Measurements from ENCODE around the gene MRPS11.
A peak's percentile ranks its signal among the peaks of the same experiment; 100 is the strongest.
"Not testable (repeated sequence)": the region's sequence is repeated elsewhere in the genome, so short reads cannot be mapped to it uniquely, and the experiment has no call there.

Gene MRPS11

DNA sequence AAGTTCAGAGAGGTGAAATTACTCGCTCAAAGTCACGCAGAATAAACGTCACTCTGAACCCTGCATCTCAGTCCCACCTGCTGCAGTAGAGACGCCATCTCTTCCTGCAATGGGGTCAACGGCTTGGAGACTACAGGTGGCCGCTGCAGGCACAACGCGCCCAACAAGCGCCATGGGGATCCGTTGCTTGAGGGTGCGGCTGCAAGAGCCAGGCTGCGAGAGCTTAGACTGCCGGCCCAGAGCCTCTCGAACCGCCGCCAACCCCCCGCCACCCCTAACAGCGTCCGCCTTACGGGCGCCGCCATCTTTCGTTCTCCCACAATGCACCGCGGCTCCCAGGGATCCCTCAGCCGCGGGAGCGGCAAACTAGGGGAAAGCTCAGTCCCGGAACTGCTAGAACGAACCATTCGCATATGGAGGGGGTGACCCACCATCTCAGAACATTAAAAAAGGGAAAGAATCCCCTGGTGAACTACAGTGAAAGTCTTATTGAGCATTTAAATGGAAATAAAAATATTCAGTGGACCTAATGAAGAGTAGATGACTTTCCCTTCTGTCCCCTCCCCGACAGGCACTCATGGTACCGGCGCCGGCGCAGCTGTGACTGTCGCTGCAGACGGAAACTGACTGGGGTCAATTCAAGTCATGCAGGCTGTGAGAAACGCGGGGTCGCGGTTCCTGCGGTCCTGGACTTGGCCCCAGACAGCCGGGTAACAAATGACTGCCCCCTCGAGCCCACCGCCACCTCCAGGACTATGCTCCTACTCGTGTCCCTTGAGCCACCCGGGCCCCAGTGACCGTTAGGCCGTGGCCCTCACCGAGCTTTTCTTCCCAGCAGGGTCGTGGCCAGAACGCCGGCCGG, at the start of gene MRPS11, which contains the start of gene MRPL46:
Gene MRPS11 (plus strand): TSS at position 636 of the 862 bp plus-strand sequence. CDS start 10 bp downstream, at position 646.
Gene MRPL46 (minus strand): TSS at position 316 of the 862 bp plus-strand sequence. CDS start 11 bp downstream, at position 305.
- peak; percentile 92 to 94 for DNase-seq

DNA sequence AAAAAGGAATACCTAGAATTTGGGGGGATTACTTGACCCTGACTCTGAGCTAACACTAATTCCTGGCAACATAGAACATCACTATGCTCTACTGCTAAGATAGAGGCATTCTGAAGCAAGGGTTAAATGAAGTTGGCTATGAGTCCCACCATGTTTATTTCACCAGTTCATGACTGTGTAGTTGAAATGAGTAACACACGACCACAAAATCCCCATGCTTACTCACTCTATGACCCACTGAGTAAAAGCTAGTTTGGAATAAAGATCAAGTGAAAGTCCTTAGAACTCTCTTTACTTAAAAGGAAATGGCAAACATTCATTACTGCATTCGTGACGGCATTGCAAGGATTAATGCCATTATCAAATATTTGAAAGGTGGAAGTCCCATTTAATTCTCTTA, 47.7 kb upstream of the MRPS11 start:
- DNase-seq: no peak

DNA sequence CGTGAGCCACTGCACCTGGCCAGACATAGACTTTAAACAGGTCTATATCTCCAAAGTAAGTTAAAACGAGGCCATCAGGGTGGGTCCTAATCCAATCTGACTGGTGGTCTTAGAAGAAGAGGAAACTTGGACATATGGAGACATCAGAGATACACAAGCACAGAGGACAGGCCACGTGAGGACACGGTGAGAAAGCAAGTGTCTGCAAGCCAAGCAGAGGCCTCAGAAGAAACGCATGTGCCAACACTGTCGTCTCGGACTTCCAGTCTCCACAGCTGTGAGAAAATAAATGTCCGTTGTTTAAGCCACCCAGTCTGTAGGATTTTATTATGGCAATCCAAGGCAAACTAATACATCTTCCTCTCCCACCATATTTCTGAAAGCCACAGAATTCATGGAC, 44.2 kb upstream of the MRPS11 start:
- DNase-seq: no peak

DNA sequence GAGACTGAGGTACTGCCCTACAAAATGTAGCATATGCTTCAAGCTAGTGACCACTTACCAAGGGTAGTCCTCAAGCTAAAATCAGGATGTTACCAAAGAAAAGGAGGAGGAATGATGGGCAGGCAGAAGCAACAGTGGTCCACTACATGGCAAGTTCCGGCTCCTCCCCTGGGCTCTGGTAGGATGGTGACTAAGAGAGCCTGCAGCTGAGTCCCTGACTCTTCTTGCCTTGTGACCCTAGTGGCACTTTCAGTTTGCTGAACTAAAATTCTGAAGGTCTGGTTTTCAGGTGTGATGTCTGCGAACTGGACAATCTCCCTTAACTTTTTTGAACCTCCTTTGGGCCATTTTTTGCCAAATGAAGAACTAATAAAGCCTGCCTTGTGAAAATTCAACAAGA, 41.2 kb upstream of the MRPS11 start:
- no peak for DNase-seq

DNA sequence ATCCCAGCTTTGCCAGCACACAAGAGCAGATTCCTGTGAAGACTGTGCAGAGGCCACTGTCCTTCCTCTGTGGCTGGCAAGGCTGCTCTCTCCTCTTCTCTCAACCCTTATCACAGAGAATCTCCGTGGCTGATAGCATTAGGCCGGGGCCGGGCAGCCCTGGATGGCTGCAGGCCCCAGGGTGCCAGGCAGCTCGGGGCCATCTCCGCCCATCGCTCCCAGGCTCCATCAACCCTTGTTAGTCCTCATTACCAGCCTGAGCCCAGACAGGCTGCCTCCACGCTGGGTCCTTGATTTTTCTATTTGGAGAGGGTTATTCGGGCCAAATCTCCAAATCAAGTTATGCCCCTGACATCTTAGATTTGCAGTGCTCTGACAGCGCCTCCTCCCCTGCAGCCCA, 39.5 kb upstream of the MRPS11 start:
- no peak for DNase-seq

DNA sequence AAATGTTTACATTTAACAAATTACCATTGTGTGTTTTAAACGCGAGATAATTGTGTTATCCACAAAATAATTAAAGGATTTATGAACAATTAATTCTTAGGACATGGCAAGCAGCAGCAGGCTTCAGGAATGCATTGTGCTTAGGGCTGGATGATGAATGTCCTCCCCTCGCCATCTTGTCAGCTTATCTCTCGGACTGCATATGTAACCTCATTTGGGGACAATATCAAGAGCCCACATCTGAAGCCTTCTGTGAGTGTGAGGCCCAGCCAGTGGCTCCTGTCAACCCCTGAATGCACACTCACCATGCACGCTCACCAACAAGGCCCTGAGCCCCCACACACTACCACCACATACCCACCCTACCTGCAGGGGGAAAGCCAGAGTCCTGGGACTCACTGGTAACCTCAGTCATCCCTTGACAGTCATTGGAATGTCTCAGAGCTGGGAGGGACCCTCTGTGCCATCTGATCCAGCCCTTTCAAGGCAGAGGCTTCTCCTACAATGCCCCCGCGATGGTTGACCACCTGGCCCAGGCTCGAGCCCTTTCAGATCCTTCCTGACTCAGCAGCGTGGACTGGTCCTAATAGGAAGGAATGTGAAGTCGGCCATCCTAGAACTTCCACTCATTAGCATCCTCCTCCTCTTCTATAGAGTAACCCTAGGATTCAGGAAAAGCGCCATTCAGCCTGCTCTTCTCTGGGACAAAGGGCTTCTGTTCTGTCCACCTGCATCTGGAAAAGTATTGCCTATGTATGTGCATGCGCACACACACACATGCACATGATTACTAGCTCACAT, 38.5 kb upstream of the MRPS11 start:
- no peak for DNase-seq

DNA sequence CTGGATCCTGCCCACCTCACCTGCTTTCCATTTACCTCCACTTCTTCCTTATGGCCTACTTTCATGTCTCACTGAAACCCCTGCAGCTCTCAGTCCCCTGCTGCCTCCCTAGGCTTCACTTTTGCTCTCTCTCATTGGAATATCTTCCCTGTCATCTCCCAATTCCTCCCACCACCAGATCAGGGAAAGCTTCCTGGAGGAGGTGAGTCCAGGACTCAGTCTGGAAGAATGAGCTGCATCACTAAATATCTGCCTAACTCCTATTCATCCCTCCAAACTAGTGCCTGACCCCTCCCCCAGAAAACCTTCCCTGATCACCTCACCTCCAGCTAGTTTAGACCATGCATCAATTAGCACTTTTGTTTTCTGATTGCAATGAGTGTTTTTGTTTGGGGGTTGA, 37.5 kb upstream of the MRPS11 start:
- DNase-seq: no peak

DNA sequence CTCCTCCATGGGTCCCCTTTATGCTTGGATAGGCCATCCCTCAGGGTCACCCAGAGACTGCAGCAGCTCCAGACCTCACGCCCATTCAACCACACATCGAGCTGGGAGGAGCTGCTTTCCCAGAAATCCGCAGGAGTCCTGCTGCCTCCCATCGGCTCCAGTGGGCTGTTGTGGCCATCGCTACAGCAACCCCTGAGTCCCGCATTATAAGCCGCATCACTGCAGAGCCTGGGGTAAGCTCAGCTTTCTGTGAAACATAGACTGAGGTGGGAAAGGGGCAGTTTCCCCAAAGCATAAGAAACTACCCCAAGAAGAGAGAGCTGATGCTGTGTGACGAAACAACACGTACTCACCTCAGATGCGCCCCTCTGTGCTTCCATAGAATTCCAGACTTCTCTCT, 36.1 kb upstream of the MRPS11 start:
- DNase-seq: no peak

DNA sequence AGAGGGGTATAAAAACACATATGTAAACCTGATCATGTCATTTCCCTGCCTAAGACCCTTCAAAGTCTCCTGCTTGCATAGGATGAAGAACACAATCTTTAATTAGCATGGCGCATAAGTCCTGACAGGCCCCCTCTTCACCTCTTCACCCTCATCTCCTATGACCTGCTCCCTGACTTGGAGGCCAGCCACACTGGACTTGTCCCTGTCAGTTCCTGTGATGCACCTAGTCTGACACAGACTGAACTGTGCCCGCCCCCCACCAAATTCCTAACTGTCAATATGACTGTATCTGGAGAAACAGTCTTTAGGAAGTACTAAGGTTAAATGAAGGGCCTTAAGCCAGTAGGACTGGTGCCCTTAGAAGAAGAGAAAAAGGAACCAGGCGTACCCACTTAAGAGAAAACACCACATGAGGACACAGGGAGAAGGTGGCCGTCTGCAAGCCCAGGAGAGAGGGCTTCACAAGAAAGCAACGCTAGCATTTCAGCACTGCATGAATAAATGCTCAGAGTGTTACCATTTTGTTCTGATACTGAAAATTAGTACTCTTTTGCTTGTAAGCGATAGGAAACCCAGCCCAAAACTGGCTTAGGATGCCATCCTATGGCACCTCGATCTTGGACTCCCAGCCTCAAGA, 34.3 kb upstream of the MRPS11 start:
- no peak for DNase-seq

DNA sequence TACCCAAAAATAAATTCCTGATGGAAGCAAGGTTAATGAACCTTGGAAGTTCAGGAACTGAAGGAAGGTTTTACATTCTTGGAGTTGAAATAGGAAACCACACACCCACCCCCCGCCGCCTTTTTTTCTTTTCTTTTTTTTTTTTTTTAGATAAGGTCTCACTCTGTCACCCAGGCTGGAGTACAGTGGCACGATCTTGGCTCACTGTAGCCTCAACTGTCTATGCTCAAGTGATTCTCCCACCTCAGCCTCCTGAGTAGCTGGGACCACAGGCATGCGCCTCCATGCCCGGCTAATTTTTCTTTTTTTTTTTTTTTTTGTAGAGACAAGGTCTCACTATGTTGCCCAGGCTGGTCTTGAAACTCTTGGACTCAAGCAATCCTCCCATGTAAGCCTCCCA, 33.4 kb upstream of the MRPS11 start:
- not testable (repeated sequence) for DNase-seq

DNA sequence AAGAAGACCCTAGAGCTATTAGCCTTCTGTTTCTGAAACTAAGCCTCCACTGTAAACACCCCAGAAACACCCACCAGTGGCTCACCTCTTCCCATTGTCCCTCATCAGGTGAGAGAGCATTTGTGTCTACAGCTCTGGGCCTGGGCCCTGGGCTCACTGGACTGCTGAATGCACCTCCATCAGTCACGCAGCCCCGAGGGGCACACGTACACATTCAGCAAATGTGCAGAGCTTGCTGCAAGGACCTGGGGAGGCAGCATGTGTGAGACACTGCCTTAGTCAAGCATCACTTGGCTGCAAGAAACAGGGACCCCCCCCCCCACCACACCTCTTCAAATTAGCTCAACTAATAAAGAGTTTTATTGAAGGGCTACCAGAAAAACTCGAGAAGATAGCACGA, 29.3 kb upstream of the MRPS11 start:
- DNase-seq: no peak

DNA sequence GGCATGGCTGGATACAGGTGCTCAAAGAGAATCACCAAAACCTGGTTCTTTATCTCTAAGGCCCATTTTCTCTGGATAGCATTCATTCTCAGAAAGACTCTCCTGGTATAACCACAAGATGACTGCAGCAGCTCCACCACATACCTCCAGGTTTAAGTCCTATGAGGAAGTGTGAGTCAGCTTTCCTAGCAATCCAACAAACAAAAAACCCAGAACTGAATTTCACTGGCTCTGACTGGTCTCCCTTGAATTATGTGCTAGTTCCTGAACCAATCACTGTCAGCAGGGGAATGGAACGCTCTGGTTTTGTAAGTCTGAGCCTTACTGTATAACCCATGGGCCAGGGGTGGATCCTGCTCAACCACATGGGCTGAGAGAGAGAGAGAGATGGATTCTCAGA, 27.5 kb upstream of the MRPS11 start:
- DNase-seq: no peak

DNA sequence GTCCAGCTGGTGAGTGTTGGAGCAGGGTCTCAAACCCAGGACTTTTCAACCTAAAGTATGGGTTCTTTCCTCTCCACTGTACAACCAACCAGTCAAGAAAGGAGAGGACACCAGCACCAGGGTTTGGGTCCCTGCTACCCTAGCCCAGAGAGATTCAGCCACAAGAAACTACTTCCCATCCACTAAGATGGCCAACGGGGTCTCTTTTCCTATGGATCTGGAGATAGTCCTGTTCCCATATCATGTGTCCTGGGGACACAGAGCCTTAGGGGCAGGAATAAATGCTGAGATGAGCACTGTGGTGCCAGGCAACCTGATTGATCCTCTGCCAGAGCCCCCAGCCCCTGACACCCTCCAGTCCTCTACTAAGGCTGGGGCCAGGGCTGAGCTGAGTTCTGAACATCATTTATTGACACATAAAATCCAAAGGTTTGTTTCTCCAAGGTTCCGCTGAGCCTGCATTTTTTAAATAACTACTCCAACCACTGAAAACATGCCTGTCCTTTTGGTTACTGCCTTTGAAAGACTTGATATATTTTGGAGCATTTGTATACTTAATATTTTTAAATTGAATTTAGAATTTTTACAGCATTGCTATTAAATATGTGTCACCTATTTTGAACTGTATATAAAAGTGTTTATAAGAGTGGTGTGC, 26.3 kb upstream of the MRPS11 start:
- DNase-seq: no peak

DNA sequence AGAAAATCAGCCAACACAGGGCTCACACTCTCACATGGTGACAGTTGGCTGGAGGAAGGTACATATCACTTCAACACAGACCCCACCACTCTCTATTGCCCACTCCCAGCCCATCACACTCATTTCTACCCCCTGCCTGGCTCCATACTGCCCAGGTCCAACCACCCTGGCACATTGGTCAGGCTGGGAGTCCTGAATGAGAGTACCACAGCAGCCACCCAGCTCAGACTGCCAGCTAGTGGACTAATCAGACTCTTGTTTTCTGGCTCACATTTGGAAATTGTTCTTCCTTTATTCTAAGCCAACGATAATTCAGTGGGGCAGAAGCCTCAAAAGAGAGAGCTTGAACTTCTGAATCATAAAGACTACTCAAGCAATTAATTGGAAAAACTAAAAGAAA, 20.3 kb upstream of the MRPS11 start:
- DNase-seq: no peak

DNA sequence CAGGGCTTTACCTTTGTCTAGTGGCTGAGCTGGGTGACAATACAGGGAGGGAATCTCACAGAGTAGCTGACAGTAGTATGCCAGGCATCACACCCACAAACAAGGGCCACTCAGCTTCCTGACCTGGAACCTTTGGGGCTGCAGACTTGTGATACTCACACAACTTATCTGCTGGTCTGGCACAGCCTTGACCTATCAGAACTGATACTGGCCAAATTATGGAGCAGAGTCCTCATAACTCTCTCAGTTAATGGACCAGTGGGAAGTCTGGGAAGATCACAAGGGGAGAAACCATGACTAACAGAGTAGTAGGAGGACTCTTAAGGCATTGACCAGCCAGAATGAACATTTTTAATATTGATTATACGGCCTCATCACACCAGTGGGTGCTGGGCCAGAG, 19.8 kb upstream of the MRPS11 start:
- DNase-seq: no peak

DNA sequence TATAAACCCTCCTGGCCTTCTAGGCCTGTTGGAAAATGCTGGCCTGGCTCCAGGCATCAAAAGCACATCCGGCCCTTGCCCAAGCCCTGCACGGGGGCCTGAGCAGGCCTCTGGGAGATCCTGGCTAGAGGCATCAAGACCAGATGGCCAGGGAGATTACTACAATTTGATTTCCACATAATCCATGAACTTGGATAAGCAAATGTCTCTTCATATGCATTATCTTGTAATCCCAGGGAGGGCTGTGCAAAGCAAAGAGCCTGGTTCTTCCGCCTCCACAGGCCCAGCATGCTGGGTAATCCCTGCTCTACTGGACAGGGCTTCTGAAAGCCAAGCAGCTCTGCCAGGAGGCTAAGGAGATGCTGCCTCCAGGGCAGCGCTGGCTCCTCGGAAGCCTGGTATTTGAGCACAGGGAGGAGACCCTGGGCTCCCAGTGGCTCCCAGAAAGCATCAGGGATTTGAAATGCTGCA, 18.5 kb upstream of the MRPS11 start:
- no peak for DNase-seq

DNA sequence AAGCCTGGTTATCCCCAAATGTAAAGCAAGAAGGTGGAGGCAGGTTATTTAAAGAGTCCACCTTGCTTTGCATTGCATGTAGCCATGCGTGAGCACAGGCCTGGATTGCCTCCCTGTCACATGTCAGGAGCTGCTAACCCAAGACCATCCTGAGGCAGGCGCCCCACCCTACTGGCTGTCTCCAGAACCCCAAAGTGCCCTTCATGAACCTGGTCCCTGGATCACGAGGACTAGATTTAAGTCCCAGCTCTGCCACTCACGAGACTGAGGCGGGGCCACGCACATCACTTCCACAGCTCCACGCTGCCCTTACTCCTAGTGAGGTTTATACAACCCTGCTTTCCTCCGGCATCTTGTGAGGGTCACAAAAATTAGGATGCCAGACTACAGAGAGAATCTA, 17.9 kb upstream of the MRPS11 start:
- DNase-seq: no peak

DNA sequence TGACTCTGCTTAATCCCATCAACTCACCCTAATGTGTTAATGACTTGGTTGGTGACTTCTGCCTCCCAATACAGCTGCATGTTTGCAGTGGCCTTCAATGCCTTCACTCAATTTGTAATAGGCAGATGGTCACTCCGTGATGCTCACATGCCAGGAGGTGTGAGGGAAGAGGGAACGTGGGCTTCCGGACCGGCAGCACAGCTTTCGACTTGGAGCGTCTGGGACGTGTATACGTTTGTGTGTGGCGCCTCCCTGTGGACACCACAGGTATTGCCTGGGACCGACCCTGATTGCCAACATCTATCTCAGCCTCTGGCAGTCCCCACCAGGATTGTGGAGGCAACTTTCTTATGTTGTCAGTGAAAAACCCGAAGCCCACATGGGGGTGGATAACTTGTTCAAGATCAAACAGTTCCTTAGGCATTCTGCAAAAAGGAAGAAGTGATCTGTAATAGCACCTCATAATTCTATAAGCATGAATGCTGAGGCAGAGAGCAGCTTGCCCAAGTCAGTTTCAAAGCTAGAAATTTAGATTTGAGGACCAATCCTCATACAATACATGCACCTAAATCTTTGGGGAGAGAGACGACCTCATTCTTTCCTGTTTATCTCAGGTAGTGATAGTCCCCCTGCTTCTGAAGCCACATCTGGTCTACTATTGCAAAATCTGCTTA, 17.2 kb upstream of the MRPS11 start:
- DNase-seq: peak; percentile 71 to 88

DNA sequence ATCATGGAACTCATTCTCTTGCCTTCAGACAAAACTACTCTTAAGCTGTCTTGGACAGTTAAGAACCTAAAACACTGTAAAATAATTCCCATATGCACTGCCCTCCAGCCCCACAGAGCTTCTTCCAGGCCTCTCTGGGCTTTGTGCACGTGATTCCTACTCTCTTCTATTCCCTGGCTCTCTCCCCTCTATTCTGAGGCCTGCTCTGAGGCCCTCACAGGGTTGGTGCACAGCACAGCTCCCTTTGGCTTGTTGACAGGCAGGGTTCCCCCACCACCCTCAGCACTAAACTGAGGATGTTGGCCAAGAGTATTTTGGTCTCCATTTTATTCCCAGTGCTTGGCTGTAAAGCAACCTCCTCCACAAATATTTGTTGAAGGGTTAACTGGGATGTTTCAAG, 13.9 kb upstream of the MRPS11 start:
- no peak for DNase-seq

DNA sequence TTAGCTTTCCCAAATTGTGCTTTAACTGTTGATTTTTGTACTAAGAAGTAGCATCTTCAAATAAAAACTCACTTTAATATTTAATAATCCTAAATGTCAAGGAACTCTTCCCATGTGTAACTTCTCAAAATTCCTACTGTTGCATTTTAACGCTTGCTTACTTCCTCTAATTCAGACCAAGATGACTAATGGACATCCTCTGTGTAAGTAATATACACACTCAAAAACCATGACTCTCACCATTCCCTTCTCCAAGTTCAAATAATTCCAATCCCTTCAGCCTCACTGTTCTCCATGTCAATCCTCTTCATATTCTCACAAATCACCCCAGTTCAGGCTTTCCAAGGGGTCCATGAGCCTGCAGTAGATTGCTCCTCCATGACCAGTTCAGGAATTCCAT, 13.3 kb upstream of the MRPS11 start:
- DNase-seq: no peak

DNA sequence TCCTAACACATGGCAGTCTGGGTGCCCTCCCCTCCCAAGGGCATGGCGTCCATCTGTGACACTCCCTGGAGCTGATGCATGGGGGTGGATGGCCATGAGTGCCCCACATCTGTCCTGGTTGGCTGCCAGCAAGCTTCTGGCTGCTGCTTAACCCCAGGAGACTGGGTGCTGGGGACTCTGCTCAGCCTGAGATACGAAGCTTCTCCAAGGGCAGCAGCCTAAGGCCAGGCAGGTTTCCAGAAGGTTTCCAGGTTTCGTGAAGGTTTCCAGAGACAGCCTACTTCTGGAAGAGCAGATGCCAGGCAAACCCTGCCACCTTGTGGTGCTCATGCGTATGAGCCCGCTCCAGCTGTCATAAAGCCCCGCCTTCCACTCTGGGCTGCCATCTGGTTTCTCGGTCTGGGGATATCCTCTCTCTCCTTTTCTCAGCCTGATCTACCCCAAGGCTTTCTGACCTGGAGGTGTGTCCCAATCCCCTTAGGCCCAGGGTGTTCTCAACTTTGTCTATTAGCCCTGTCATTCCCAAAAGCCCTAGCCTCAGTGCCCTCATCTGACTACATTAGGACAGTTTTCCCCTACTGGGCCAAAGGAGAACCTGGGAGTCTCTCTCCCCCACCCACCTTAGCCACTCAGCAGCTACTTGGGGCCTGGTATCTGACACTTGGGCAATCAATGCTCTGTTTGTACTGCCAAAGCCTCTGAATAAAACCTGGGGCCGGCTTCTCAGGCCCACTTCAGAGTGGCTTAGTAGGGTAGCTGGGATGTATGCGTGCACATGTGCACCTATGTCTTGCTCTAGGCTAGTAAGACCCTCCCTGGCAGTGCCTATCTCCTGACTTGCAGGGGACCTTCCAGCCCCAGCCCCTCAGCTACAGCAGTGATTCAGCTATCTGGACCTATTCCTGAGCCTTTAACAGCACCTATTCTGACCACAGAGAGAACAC, 12.4 kb upstream of the MRPS11 start:
- DNase-seq: peak; percentile 40 to 58
